Measurements from ENCODE around the gene ROR1.

GRCh38 chr1:64004451-64005025, 230.7 kb downstream of the ROR1 start:
- TF ChIP-seq CTCF (IDR thresholded peaks at IDR 0.05) (no peak), POLR2A (IDR thresholded peaks at IDR 0.05) (no peak)

Data from right lobe of liver (tissue), 4 donors.